HG02571 (cell line): ENCODE data around the gene USP36.
A peak's percentile ranks its signal among the peaks of the same experiment; 100 is the strongest.
"Not testable (repeated sequence)": the region's sequence is repeated elsewhere in the genome, so short reads cannot be mapped to it uniquely, and the experiment has no call there.

Source experiments
- ATAC-seq: cut with Tn5 transposase; IDR thresholded peaks from one replicate; pipeline ENCODE4 v1.9.1; 2021; ENCODE audit warnings: mild to moderate bottlenecking, moderate library complexity; ENCODE audit not compliant: unreplicated experiment

USP36 gene

DNA sequence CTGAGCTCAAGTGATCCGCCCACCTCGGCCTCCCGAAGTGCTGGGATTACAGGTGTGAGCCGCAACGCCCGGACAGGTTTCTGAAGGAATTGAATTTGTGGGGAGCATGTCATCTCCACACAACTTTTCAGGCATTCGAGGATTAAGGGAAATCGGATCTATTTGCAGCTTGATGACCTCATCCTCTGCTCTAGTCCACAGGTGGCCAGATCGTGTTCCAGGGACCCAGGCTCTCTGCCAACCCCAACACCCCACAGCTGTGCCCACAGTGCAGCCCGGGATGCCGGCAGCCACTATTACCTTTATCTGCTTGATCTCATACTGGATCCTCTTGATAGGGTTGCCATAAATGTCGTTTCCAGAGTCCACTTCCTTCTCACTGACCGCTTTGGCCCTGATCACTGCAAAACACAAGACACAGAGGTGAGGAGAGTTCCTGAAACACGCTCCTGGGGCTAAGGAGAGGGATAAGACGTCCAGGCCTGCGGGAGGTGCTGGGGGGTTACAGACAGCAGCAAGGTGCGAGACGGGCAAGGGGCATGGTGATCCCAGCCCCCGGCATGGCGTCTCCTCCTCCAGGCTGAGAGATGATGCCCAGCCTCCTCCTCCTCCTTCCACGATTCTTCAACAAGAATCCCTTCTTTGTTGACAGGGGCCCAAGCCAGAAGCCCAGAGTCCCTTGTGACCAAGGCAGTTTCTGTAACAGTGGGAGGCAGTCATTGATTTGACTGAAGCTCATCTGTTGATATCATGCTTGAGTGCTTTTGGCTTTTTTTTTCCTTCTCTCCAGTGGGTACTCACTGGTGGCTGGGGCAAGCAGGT lies 33.1 kb upstream of the USP36 start:
- ATAC-seq, result no peak

DNA sequence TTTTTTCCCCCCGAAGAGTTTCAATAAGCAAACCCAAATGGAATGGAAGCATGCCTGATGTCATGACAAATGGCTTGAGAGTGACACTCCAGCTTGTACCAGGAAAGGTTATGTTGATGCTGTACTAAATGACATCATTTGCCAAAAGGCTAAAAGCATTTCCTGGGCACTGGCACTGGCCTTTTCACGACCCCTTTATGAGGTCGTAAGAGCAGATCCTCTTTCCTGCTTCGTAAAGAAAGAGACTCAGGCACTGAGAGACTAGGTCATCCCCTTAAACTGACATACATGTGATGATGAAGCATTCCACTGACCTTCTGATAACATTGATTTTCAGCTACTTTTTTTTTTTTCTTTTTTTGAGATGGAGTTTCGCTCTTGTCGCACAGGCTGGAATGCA lies 31.9 kb upstream of the USP36 start:
- ATAC-seq, result no peak

DNA sequence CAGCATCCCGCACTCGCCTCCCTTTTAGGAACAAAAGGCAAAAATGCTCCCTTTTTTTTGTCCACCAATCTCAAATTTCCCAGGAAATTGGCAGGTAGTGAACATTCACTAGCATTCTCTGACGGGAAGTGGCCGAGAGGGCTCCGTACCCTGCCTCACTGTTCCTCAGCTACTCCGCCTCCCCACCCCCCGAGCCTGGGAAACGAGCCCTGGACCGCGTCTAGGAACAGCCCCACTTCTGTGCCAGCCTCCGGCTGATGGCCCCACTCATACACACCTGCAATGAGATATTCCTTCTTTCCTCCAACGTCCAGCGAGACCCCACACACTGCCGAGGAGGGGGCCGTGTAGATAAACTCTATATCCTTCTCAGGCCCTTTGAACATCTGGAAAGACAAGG lies 30.0 kb upstream of the USP36 start:
- ATAC-seq, result no peak

DNA sequence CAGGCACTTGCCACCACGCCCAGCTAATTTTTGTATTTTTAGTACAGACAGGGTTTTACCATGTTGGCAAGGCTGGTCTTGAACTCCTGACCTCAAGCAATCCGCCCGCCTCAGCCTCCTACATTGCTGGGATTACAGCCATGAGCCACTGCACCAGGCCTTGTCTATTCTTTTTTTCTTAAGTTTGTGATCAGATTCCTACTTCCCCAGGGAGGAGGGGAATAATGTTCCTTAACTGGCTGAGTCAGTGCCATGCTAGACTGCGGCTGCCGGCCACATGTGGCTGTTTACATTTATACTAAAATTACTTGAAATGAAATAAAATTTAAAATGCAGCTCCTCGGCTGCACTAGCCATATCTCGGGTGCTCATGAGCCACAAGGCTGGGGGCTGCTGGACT lies 27.8 kb upstream of the USP36 start:
- no peak for ATAC-seq

DNA sequence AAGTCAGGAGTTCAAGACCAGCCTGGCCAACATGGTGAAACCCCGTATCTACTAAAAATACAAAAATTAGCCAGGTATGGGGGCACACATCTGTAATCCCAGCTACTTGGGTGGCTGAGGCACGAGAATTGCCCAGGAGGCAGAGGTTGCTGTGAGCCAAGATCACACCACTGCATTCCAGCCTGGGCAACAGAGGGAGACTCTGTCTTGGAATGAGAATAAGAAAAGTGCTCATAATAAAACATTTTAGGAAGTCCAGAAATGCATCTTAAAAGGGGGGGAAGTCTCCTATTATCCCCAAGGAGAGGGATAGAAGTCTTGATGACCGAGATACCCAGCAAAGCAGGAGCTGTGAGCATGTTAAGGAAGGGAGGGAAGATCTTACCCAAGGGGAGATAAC lies 26.4 kb upstream of the USP36 start:
- ATAC-seq, result not testable (repeated sequence)

DNA sequence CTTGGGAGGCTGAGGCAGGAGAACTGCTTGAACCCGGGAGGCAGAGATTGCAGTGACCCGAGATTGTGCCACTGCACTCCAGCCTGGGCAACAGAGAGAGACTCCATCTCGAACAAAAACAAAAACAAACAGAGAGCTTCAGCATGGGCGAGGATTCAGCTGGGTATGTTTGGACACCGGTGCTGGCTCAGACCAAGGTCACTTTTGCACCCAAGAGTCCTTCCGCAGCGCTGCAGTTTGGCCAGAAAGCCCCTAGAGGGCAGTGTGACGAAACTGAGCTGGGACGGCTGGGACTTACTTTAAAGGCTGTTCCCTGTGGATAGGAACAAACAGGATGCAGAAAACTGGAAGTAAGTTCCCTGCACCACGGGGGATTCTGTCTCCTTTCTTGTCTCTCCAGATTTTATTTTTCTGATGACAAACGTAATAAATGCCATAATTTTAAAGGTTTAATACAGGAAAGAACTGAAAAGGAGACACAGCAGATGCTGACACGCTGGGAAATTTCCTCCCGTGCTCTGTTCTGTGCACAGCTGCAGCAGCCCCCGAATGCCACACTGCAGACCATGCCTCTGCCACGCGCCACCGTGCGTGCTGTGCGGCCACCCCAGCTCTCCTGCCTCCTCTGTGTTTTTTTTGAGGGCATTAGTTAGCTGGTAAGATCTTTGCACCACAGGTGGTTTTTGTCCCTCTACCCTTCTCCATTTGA lies 25.2 kb upstream of the USP36 start:
- ATAC-seq, result no peak

DNA sequence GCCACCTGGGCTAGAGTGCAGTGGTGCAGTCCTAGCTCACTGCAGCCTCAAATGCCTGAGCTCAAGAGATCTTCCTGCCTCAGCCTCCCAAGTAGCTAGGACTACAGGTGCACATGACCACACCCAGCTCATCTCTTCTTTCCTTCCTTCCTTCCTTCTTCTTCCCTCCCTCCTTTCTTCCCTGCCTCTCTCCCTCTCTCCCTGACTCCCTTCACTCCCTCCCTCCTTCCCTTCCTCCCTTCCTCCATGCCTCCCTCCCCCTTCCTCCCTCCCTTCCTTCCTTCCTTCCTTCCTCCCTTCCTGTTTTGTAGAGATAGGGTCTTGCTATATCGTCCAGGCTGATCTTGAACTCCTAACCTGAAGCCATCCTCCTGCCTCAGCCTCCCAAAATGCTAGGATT lies 23.5 kb upstream of the USP36 start:
- no peak for ATAC-seq

DNA sequence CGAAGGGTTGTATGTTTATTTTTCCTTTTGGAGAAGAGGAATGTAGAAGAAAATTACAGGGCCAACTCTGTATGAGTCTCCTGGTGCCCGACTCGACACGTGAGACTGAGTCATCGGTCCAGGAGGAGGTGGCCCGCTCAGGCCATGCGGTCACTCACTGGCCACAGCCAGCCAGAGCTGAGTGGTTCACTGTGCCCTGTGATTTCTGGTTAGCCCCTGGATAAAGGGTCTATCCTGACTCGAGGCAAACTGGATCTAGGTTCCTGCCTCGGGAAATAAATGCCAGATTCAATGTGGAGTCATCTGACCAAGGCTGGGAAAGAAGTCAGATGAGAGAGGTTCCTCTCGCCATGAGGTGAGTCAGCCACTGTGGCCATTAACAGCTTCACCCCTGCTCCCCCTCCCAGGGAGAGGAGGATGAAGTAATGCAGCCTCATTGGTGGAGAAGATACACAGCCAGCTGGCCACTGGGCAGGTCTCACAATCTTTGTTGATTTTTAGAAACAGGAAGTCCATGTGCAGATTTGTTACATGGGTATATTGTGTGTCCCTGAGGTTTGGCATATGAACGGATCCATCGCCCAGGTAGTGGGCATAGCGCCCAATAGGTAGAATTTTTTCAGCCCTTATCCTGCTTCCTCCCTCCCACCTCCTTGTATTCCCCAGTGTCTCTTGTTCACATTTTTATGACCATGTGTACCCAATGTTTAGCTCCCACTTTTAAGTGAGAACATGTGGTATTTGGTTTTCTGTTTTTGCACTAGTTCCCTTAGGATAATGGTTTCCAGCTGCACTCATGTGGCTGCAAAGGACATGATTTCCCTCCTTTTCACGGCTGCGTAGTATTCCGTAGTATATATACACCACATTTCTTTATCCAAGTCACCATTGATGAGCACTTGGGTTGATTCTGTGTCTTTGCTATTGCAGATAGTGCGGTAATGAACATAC lies 21.7 kb upstream of the USP36 start:
- ATAC-seq, result no peak

DNA sequence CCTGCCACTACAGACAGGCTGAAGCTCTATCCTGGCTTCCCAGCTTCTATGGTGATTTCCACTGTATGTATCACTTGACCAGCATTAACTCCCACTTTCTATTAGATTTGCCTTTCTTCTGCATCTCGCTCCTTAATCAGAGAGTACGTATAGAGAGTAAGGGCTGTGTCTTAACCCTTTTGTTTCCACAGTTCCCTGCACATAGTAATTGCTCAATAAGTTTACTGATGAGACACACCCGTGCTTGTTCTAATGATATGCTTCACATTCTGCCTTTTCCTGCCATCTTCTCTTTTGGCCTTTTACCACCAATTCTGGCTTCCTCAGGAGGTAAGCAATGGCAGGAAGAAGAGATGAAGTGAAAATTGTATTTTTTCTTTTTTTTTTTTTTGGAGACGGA lies 20.6 kb upstream of the USP36 start:
- ATAC-seq, result no peak

DNA sequence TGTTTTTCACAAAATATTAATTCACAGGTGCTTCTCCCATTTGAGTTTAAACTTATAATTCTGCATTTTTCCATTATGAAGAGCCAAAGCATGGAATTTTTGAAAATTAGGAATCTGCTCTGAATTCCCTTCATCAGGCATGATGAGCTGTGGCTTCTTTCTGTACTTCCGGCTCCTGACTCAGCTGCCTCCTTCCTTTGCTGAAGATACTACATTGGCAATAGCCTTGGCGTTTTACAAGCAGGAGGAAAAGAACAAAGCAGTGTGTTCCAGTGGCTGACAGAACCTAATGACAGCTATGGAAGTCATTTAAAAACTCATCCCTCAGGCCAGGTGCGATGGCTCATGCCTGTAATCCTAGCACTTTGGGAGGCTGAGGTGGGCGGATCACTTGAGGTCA lies 18.4 kb upstream of the USP36 start:
- ATAC-seq, result no peak

DNA sequence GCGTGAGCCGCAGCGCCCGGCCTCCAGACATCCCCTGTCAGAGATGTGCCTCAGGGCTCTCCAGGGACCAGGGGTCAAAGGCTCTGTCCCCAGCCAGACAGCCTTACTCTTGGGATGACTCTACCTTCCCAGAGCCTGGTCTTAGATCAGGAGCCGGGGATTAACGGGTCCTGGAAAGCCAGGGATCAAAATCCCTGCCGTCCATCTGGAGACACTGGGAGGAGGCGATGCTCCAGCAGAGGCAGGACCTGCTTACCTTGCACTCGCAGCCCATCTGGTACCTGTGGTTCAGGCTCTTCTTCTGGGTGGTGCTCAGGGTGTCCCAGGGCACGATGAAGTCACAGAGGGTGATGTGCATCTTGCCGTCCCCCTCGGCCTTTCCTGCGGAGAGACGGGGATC lies 16.7 kb upstream of the USP36 start:
- ATAC-seq, result no peak

DNA sequence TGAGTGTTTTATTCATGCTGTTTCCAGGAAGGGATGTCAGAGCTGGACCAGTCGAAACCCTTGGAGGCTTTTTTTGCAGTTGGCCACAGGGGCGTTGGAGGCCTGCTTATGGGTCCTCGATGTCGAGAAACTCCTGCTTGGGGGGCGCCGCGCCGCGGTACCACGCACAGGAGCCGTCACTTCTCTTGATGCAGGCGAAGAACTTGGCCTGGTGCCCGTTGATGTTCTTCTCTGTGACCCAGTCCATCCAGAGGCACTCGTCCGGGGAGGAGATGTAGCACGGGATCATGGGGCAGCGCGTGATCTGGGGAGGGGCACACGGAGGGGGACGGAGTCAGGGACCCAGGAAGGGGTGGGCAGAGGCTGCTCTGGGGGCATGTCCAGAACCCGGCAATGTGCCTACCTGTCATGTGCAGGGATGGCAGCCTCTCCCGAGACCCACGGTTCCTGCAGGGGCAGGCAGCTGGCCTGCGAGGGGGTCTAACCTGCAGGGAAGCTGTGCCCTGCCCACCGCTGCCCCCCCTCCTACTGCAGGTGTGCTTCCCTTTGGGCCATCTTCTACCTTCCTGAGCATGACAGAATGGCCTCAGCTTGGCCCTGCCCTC lies 15.0 kb upstream of the USP36 start:
- ATAC-seq, result no peak

DNA sequence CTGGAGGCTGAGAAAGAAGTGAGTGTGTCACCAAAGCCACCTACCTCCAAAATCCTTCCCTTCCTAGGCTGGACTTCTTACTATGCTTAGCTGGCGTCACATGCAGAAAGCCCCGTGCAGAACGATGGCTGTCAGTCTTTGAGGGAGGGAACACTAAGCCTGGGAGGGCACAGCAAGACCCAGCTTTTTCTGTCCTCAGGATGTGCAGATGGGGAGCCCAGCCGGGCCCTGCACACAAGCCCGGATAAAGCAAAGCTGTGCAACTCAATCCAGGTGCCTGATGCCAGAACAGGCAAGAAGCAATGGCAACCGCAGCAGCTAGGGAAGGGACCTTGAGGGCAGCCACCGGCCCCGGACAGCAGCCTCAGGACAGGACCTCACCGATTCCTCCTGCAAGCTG lies 13.9 kb upstream of the USP36 start:
- ATAC-seq, result no peak

DNA sequence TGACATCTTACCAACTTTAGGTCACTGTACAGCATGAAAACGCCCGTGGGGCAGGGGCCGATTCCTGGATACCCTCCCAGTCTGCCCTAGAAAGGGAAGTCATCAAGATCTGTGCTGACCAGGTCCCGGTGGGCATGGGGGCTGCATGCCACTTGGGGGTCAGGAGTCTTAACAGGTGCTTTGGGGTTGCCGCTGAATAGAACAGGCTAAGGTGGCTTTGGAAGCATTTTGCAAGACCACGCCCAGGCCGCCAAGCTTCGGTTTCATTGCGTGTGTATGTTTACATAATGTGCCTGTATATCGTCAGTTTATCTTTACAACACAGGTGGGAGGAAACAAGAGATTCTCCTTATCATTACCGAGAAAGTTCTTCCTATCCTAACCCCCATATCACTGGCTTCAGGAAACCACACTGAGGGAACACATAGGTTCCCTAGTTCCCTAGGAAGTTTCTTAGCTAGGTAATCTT lies 13.3 kb upstream of the USP36 start:
- ATAC-seq, result no peak

DNA sequence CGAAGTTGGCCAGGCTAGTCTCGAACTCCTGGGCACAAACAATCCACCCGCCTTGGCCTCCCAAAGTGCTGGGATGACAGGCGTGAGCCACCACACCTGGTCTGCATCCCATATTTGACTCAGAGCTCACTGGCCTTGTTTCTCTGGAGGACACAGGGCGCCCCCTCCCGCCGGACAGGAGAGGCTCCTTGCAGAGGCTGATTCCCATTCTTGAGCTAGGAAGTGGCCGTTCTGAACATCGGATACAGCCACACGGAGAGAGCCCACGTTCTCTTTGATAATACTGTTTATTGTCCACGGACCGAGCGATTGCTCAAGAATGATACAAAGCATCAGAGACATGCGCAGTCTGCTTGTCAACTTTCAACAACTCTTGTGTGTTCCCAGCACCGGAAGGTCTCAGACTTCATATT lies 12.1 kb upstream of the USP36 start:
- ATAC-seq, result no peak

DNA sequence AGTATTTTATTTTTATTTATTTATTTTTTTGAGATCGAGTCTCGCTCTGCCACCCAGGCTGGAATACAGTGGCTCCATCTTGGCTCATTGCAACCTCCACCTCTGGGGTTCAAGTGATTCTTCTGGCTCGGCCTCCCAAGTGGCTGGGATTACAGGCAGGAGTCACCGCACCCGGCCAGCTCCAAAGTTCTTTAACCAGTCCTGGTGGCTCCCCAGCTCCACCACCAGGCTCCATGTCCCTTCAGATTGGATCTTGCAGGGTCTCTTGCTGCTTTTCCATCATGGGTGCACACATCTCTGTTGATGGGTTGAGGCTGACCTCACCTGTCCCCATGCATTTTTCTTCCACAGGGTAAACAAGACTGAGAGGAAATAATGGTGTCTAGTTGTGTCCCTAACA lies 8.4 kb upstream of the USP36 start:
- ATAC-seq, result no peak

DNA sequence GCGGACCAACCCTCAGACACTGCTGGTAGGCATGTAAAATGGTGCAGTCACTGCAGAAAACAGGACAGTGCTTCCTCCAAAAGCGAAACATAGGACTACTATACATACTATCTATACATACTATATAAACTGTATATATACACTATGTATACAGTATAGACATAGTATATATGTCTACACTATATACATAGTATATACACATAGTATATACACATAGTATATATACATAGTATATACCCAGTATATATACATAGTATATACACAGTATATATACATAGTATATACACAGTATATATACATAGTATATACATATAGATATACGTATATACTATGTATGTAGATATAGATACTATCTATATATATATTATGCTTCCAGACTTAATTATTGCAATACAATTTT lies 6.4 kb upstream of the USP36 start:
- no peak for ATAC-seq

DNA sequence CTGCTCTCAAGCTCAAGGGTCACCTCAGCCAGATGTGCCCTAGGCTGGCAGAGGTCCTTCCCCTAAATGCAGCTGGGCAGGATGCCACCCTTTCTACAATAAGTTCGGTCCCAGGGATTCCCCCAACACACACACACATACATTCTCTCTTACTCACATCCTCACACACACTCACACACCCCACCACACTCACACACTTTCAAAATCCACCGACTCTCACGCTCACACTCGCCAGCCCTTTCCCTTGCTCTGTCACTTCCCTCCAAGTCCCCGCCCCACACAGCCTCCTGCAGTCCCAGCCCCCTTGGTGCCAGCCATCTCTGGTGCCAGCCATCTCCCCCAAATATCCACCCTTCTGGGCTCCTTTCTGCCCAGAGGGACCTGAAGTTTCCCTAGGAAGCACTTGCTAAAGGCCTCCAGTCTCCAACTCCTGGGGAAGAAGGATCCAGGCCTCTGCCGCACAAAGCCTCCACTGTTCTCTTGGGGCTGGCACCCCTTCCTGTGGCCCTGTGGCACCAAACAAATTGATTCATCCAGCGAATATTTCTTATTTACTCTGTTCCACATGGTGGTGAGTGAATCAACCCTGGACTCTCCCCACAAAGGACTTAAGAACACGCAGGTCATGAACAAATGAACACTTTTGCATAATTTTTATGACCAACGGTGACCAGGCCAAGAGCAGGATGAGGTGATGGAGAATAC lies 3.8 kb upstream of the USP36 start:
- no peak for ATAC-seq

DNA sequence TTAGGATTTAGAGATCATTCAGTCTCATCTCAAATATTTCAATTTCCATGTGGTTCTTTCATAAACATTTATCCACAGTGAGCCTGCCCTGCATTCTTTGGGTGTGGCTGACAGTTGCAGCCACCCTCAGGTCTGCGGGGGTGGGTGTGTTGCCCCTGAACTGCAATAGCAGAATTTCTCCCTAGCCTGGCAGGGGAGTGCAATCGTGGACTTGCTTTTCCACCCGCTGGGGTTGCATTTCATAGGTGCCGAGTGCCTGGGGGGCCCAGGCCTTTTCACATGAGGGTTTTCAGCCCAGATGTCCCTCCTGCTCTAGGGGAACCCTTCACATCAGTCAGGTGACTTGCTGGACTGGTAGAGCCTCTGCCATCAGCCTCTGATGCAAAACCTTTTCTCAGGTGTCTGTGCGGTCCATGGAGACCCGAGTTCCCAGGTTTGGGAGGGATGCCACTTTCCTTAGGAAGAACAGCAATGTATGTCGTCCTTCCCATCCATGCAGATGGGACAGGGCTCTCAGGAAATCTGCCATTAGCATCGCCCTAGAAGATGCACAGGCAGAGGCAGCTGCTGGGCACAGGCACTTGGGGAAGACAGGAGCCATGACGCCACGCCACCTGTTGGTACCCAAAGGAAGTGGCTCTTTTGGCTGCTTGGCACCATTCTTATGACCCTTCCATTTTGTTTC lies 2.4 kb upstream of the USP36 start:
- no peak for ATAC-seq

DNA sequence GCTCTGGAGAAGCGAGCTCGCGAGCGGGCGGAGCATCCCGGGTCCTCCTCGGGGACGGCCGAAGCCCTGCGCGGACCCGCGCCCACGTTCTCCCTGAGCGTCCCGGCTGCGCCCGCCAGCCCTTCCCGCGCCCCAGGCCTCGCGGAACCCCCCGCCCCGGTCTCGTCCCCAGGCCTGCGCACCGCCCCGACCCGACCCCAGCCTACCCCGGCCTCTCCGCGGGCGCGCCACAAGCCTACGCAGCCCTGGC lies 159 bp downstream of the USP36 start:
- peak; percentile 17 for ATAC-seq
